AG09319 (cell line): Measurements from ENCODE around the gene RBP5.

Source experiments
- DNase-seq: peaks from one replicate; pipeline ENCODE4 v3.0.0-alpha.2; 2010; ENCODE audit warnings: low read depth; ENCODE audit errors: extremely low read depth
- TF ChIP-seq, protein P1 (sequence below): IDR thresholded peaks from 2 replicates; pipeline ENCODE4 v1.5.1; 2011; ENCODE audit warnings: low read depth, mild to moderate bottlenecking, inconsistent platforms, low read length, moderate library complexity

RBP5 gene

DNA sequence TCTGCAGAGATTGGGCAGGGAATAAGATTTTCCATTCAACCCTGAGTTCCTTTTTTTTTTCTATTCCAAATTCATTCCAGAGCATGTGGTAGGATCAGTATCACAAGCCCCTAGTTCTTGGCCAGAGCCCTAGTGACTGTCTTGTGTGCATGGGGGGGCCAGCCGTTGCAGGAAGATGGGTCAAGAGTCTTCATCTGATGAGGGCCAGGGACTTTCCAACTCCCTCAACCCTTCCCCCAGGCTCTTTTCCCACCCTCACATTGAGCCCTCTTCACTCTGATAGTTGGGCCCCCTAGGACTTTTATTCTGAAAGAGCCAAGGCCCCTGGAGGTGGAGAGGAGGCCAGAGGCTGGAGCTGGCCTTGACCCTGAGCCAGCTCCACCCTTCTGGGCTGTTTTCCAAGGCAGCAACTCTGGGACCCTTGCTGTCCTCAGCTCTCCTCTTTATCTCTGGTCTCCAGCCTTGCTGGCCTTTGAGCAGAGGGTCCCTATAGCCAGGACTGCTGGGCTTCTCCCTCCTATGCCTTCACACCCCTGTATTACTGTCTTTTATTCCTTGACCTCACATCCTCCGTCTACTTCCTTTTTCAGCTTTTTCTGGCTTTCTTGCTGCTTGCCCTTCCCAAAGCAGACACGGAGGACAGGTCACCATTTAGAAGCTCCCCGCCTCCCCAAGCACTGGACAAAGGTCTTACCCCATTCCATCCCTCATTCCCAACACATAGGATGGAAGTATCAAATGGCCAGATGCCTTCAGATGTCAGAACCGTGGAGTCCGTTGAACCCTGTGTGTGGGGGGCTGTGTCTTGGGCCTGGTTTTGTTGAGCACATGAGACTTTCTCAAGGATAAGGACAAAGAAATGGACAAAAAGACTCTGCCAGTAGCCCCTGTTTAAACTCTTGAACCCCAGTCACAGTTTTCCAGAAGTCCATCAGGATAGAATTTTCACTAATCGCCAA lies 5.6 kb downstream of the RBP5 start:
- TF ChIP-seq, protein P1, sequence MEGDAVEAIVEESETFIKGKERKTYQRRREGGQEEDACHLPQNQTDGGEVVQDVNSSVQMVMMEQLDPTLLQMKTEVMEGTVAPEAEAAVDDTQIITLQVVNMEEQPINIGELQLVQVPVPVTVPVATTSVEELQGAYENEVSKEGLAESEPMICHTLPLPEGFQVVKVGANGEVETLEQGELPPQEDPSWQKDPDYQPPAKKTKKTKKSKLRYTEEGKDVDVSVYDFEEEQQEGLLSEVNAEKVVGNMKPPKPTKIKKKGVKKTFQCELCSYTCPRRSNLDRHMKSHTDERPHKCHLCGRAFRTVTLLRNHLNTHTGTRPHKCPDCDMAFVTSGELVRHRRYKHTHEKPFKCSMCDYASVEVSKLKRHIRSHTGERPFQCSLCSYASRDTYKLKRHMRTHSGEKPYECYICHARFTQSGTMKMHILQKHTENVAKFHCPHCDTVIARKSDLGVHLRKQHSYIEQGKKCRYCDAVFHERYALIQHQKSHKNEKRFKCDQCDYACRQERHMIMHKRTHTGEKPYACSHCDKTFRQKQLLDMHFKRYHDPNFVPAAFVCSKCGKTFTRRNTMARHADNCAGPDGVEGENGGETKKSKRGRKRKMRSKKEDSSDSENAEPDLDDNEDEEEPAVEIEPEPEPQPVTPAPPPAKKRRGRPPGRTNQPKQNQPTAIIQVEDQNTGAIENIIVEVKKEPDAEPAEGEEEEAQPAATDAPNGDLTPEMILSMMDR: no peak
- DNase-seq: no peak

DNA sequence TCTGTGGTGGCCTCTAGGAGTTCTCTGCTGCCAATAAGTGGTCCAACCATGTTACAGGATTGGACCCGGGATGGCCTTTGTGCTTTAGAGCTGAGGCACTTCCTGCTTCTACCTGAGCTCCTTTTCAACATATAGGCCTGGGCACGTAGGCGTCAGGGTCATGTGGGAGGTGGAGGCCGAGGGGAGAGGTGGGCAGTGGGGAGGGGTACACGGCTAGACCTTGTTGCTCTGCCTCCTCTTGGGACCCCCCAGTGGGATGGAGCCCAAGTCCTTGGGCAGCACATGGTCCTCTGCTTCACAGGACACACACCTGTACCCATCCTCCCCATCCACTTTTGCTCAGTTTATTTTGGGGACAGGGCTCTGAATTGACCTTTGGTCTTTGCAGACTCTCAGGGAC lies 7.4 kb downstream of the RBP5 start:
- no peak for DNase-seq
- TF ChIP-seq, protein P1: no peak

DNA sequence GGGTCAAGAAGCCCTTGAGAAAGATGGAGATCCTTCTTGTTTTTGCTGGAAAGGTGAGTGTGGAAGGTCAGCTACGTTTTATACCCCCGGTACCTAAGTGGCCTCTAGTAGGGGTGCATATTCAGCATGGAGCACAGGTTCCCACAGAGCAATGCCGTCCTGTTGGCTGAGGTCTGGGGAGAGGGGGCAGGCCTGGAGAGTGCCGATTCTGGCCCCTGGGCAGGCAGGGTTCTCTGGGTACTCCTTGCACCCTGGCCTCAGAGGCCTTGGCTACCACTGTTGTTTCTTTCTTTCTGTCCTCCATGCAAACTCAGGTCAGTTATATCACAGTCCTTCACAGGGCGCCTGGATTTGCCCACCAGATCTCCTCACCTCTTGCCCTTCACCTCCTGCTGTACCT lies 8.5 kb downstream of the RBP5 start:
- TF ChIP-seq, protein P1: no peak
- no peak for DNase-seq

DNA sequence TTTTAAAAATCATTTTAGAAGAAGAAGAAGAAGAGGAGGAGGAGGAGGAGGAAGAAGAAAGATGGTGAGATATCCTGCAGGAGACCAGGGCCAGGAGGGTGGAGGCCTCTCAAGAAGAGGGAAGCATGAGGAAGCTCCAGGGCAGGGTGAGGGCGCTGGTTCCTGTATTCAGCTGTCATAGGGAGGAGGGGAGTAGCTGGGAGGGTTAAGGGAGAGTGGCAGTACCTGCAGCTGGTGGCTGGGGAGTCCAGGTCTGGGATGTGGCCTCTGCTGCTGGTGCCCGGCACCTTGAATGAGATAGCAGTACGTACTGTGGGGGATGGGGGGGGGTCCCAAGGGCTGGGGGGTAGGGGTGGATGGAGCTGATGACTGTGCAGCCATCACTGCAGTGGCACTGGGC lies 9.8 kb downstream of the RBP5 start:
- TF ChIP-seq, protein P1: no peak
- no peak for DNase-seq

DNA sequence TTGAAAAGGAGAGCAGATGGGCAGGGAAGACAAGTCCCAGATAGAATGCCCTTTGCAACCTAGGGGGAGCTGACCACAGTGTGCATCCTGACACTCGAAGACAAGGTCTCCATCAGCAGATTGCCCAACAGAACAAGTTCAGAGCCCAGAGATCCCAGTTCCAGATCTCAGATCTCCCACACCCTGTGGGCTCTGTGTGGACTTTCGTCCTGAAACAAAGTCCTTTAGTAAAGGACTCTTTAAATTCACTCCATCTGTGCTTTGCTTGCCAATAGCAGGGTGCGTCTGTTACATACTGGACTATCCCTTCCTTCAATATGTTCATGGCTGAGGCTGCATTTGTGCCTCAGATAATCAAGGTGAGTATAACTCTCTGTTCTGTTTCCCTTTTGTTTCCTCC lies 11.0 kb downstream of the RBP5 start:
- TF ChIP-seq, protein P1: no peak
- no peak for DNase-seq

DNA sequence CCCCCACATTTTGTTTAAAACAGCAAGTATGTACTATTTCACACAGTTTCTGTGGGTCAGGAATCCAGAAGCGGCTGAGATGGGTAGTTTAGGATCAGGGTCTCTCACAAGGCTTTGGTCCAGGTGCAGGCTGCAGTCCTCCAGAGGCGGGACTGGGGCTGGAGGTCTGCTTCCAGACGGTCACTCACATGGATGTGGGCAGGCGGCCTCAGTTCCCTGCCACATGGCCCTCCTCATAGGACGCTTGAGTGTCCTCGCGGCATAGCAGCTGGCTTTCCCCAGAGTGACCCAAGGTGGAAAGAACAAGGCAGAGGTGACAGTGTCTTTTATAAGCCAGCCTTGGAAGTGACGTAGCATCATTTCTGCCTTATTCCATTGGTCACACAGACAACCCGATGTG lies 11.8 kb downstream of the RBP5 start:
- DNase-seq: no peak
- TF ChIP-seq, protein P1: no peak

DNA sequence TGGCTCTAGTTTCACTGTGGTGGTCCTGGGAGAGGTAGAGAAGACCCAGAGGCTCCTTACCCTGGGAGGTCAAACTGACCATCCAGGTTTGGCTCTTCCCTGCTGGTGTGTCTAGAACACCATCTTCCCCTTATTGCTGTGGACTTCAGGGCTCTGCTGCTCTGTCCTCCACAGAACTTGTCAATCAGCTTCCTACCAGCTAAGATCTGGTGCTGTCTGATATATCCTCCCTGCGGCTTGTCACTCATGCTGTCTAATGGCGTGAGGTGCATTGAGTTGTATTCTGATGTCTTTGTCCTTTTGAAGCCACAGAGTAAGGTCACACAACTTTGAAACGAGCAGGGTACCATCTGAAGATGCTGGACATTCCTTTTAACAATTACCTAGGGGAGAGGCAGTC lies 12.5 kb downstream of the RBP5 start:
- DNase-seq: no peak
- TF ChIP-seq, protein P1: no peak
